ENCODE measurements around the gene FOXO4. TPM values are rescaled to one million over a fixed set of nuclear protein-coding genes. Genes with fewer than 3 reads are reported as not detected.

Gene FOXO4
- total and polyA plus RNA-seq, 2 donors from 2014 or later = 13.1 to 18.6 TPM

- H3K27me3 ChIP-seq (ENCODE audit: control insufficient read depth, insufficient read depth, low read length) = no peaks in the 10 kb centered on the region
- no peak overlapping the region for H3K9ac ChIP-seq (ENCODE audit: low read length in 3 of 3)
- FAIRE-seq (no peak), DNase-seq (no peak)
- H3K4me3 ChIP-seq (ENCODE audit: low read length in 3 of 3) = no peak overlapping the region
- peaks cover 0 to 6% (median 0%) of the 10 kb centered on the region in 3 donors for H3K4me1 ChIP-seq (ENCODE audit: control insufficient read depth in 2 of 3, insufficient read depth in 2 of 3, low read depth in 1 of 3, low read length in 3 of 3)
- no peak for TF ChIP-seq CTCF (IDR thresholded peaks at IDR 0.05; ENCODE audit: borderline replicate concordance, extremely low read depth, insufficient read depth)
- intact Hi-C loops (cut with DNase I) = no loop called here
- no peak overlapping the region for H3K27ac ChIP-seq (ENCODE audit: low read depth in 2 of 2, low read length in 2 of 2)
- H3K9me3 ChIP-seq (ENCODE audit: control insufficient read depth in 2 of 3, insufficient read depth in 1 of 3, low read length in 3 of 3) = no peaks in the 10 kb centered on the region
- no peaks in the 10 kb centered on the region for H3K36me3 ChIP-seq (ENCODE audit: control insufficient read depth in 2 of 3, insufficient read depth in 3 of 3, low read length in 3 of 3)
Observed at GRCh38 chrX:71147496-71148277, 52.0 kb downstream of the FOXO4 start.

GRCh38 chrX:71148278-71148663 lies 52.6 kb downstream of the FOXO4 start:
- no peaks in the 10 kb centered on the region for H3K27me3 ChIP-seq (ENCODE audit: control insufficient read depth, insufficient read depth, low read length)
- intact Hi-C loops (cut with DNase I) = no loop called here
- no peak overlapping the region for H3K27ac ChIP-seq (ENCODE audit: low read depth in 2 of 2, low read length in 2 of 2)
- FAIRE-seq = no peak
- no peak for DNase-seq
- no peak for TF ChIP-seq CTCF (IDR thresholded peaks at IDR 0.05; ENCODE audit: borderline replicate concordance, extremely low read depth, insufficient read depth)
- no peak overlapping the region for H3K4me3 ChIP-seq (ENCODE audit: low read length in 3 of 3)
- H3K4me1 ChIP-seq (ENCODE audit: control insufficient read depth in 2 of 3, insufficient read depth in 2 of 3, low read depth in 1 of 3, low read length in 3 of 3) = peaks cover 0 to 6% (median 0%) of the 10 kb centered on the region in 3 donors
- no peaks in the 10 kb centered on the region for H3K36me3 ChIP-seq (ENCODE audit: control insufficient read depth in 2 of 3, insufficient read depth in 3 of 3, low read length in 3 of 3)
- H3K9ac ChIP-seq (ENCODE audit: low read length in 3 of 3) = no peak overlapping the region
- no peaks in the 10 kb centered on the region for H3K9me3 ChIP-seq (ENCODE audit: control insufficient read depth in 2 of 3, insufficient read depth in 1 of 3, low read length in 3 of 3)

GRCh38 chrX:71151366-71151765 lies 55.7 kb downstream of the FOXO4 start:
- no peak overlapping the region for H3K9ac ChIP-seq (ENCODE audit: low read length in 3 of 3)
- H3K4me3 ChIP-seq (ENCODE audit: low read length in 3 of 3) = no peak overlapping the region
- H3K36me3 ChIP-seq (ENCODE audit: control insufficient read depth in 2 of 3, insufficient read depth in 3 of 3, low read length in 3 of 3) = no peaks in the 10 kb centered on the region
- DNase-seq = no peak
- no peak overlapping the region for H3K27ac ChIP-seq (ENCODE audit: low read depth in 2 of 2, low read length in 2 of 2)
- intact Hi-C loops (cut with DNase I) = no loop called here
- FAIRE-seq = no peak
- peaks cover 0 to 1% (median 0%) of the 10 kb centered on the region in 3 donors for H3K4me1 ChIP-seq (ENCODE audit: control insufficient read depth in 2 of 3, insufficient read depth in 2 of 3, low read depth in 1 of 3, low read length in 3 of 3)
- no peak for TF ChIP-seq CTCF (IDR thresholded peaks at IDR 0.05; ENCODE audit: borderline replicate concordance, extremely low read depth, insufficient read depth)
- H3K27me3 ChIP-seq (ENCODE audit: control insufficient read depth, insufficient read depth, low read length) = no peaks in the 10 kb centered on the region
- H3K9me3 ChIP-seq (ENCODE audit: control insufficient read depth in 2 of 3, insufficient read depth in 1 of 3, low read length in 3 of 3) = no peaks in the 10 kb centered on the region

Other genes with a start within 250 kb of the FOXO4 start
- 0.28 TPM for gene TEX11, start 187.1 kb upstream of the FOXO4 start, total RNA-seq
- not detected for gene TEX11, start 187.1 kb upstream of the FOXO4 start, polyA plus RNA-seq (ENCODE audit: insufficient read depth, low read depth, low replicate concordance)
- not detected for gene SLC7A3, start 164.8 kb upstream of the FOXO4 start, total RNA-seq
- not detected for gene SLC7A3, start 164.8 kb upstream of the FOXO4 start, polyA plus RNA-seq (ENCODE audit: insufficient read depth, low read depth, low replicate concordance)
- gene SNX12, start 27.5 kb upstream of the FOXO4 start, total RNA-seq = 70.1 TPM
- 48.9 TPM for gene SNX12, start 27.5 kb upstream of the FOXO4 start, polyA plus RNA-seq (ENCODE audit: insufficient read depth, low read depth, low replicate concordance)
- 3.0 TPM for gene CXorf65, start 10.9 kb downstream of the FOXO4 start, total RNA-seq
- gene CXorf65, start 10.9 kb downstream of the FOXO4 start, polyA plus RNA-seq (ENCODE audit: insufficient read depth, low read depth, low replicate concordance) = not detected
- 15.0 TPM for gene IL2RG, start 15.7 kb downstream of the FOXO4 start, total RNA-seq
- 3.1 TPM for gene IL2RG, start 15.7 kb downstream of the FOXO4 start, polyA plus RNA-seq (ENCODE audit: insufficient read depth, low read depth, low replicate concordance)
- 42.7 TPM for gene MED12, start 22.7 kb downstream of the FOXO4 start, total RNA-seq
- 5.2 TPM for gene MED12, start 22.7 kb downstream of the FOXO4 start, polyA plus RNA-seq (ENCODE audit: insufficient read depth, low read depth, low replicate concordance)
- 0.82 TPM for gene NLGN3, start 49.0 kb downstream of the FOXO4 start, total RNA-seq
- 0.97 TPM for gene NLGN3, start 49.0 kb downstream of the FOXO4 start, polyA plus RNA-seq (ENCODE audit: insufficient read depth, low read depth, low replicate concordance)
- gene GJB1, start 127.4 kb downstream of the FOXO4 start, total RNA-seq = 22.4 TPM
- gene GJB1, start 127.4 kb downstream of the FOXO4 start, polyA plus RNA-seq (ENCODE audit: insufficient read depth, low read depth, low replicate concordance) = 59.0 TPM
- gene ZMYM3, start 158.3 kb downstream of the FOXO4 start, total RNA-seq = 26.7 TPM
- gene ZMYM3, start 158.3 kb downstream of the FOXO4 start, polyA plus RNA-seq (ENCODE audit: insufficient read depth, low read depth, low replicate concordance) = 9.7 TPM
- gene NONO, start 187.8 kb downstream of the FOXO4 start, total RNA-seq = 225 TPM
- 126 TPM for gene NONO, start 187.8 kb downstream of the FOXO4 start, polyA plus RNA-seq (ENCODE audit: insufficient read depth, low read depth, low replicate concordance)
- 1.8 TPM for gene ITGB1BP2, start 205.9 kb downstream of the FOXO4 start, total RNA-seq
- 1.8 TPM for gene ITGB1BP2, start 205.9 kb downstream of the FOXO4 start, polyA plus RNA-seq (ENCODE audit: insufficient read depth, low read depth, low replicate concordance)

Data from kidney (tissue), 14 donors.